ENCODE results near the gene PLB1. TPM values are rescaled to one million over a fixed set of nuclear protein-coding genes. Genes with fewer than 3 reads are reported as not detected.

The PLB1 gene
- total RNA-seq, 1 donor from 2014 or later, result 2.2 TPM

DNA sequence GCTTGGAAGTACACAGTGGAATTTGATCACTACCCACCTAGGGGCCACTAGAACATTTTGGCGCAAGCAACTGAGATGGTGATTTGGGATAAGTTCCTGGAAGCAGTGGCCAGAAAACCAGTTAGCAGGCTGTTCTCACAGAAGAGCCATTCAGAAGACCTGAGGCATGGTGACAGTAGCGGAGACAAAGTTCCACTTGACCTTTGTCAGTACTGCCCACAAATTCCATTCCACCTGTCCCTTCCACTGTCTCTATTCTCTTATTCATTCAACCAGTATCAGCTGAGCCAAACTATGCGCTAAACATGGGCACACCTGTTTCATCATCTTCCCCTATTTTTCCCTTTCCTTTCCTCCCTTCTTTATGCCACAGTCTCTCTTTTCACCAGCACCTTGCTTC is 196.6 kb downstream of the PLB1 start:
- Mint-ChIP-seq H3K4me1 (peaks cover 55% of the 10 kb centered on the region), H3K27ac (peak overlapping the region; percentile 88), H3K36me3 (no peaks in the 10 kb centered on the region), H3K4me3 (no peak overlapping the region), H3K9me3 (no peaks in the 10 kb centered on the region), H3K27me3 (ENCODE audit: low read depth) (no peaks in the 10 kb centered on the region)
- DNase-seq (ENCODE audit: low spot score in 2 of 2, unreplicated experiment in 2 of 2), result no peak
- TF ChIP-seq, protein P1, sequence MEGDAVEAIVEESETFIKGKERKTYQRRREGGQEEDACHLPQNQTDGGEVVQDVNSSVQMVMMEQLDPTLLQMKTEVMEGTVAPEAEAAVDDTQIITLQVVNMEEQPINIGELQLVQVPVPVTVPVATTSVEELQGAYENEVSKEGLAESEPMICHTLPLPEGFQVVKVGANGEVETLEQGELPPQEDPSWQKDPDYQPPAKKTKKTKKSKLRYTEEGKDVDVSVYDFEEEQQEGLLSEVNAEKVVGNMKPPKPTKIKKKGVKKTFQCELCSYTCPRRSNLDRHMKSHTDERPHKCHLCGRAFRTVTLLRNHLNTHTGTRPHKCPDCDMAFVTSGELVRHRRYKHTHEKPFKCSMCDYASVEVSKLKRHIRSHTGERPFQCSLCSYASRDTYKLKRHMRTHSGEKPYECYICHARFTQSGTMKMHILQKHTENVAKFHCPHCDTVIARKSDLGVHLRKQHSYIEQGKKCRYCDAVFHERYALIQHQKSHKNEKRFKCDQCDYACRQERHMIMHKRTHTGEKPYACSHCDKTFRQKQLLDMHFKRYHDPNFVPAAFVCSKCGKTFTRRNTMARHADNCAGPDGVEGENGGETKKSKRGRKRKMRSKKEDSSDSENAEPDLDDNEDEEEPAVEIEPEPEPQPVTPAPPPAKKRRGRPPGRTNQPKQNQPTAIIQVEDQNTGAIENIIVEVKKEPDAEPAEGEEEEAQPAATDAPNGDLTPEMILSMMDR (IDR thresholded peaks at IDR 0.05; ENCODE audit: unreplicated experiment), result no peak

DNA sequence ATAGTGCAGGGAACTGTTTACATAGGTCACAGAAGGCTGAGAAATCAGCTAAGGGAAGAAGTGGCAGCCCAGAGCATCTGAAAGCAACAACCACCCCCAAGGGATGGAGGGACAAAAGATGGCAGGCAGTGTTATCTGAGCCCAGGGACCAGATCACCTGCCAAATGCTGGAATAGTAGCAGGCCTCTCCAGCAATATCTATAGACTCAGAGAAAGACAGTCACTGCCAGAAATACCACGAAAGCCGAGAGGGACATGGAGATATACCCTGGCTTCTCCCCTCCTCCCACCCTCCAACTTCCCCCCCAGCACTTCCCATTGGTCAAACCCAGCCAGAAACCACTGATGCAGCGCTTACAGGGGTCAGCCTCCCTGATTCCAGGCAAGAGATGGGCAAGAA is 197.4 kb downstream of the PLB1 start:
- Mint-ChIP-seq H3K9me3 (no peaks in the 10 kb centered on the region), H3K4me1 (peaks cover 57% of the 10 kb centered on the region), H3K36me3 (no peaks in the 10 kb centered on the region), H3K4me3 (no peak overlapping the region), H3K27ac (peak overlapping the region; percentile 54), H3K27me3 (ENCODE audit: low read depth) (no peaks in the 10 kb centered on the region)
- TF ChIP-seq, protein P1 (IDR thresholded peaks at IDR 0.05; ENCODE audit: unreplicated experiment), result no peak
- no peak for DNase-seq (ENCODE audit: low spot score in 2 of 2, unreplicated experiment in 2 of 2)

Other genes with a start within 250 kb of the PLB1 start
- 60.3 to 62.3 TPM (median 60.5 TPM) in 3 replicates for gene FOSL2, start 103.2 kb upstream of the PLB1 start, total RNA-seq

All from mesothelial cell of epicardium (in vitro differentiated cells).